ENCODE data around the gene GLMP.

- no peak for TF ChIP-seq CTCF (IDR thresholded peaks at IDR 0.05)
- TF ChIP-seq POLR2A (IDR thresholded peaks at IDR 0.05): no peak
Measured at GRCh38 chr1:156320560-156320959, 25.1 kb upstream of the GLMP start.
